Measurements from ENCODE around the gene KSR1. TPM values are rescaled to one million over a fixed set of nuclear protein-coding genes. Genes with fewer than 3 reads are reported as not detected.
A peak's percentile ranks its signal among the peaks of the same experiment; 100 is the strongest.
"Not testable (repeated sequence)": the region's sequence is repeated elsewhere in the genome, so short reads cannot be mapped to it uniquely, and the experiment has no call there.

Gene KSR1
- total RNA-seq, 2 experiments from 2014 or later, result 19.4 to 25.3 TPM

GRCh38 chr17:27635275-27635823 is 179.1 kb downstream of the KSR1 start:
- ATAC-seq (ENCODE audit: poor library complexity) (no peak), DNase-seq (peak in 3 of 14 experiments; percentile 19 to 49 (median 41))
- no peak for TF ChIP-seq CTCF (IDR thresholded peaks at IDR 0.05)
- no peaks in the 10 kb centered on the region for H3K9me3 Mint-ChIP-seq
- ChIA-PET CTCF (no interaction called here), POLR2A (no interaction called here)
- intact Hi-C loops (cut with DNase I, micrococcal nuclease), result no loop called here
- Histone ChIP-seq H3K36me3 (ENCODE audit: insufficient read depth, low read length) (peaks cover 17% of the 10 kb centered on the region), H3K27ac (ENCODE audit: low read depth in 1 of 2, low read length in 2 of 2) (no peak overlapping the region), H3K4me3 (ENCODE audit: low read length) (no peak overlapping the region), H3K9me3 (ENCODE audit: control insufficient read depth in 1 of 2, insufficient read depth in 1 of 2, low read length in 2 of 2) (no peaks in the 10 kb centered on the region), H3K27me3 (ENCODE audit: control insufficient read depth in 1 of 2, insufficient read depth in 2 of 2, low read length in 2 of 2) (no peaks in the 10 kb centered on the region), H3K4me1 (ENCODE audit: insufficient read depth, low read length) (peaks cover 37% of the 10 kb centered on the region)
- H3K27me3 Mint-ChIP-seq, result no peaks in the 10 kb centered on the region
- H3K4me1 Mint-ChIP-seq (ENCODE audit: low read depth), result peaks cover 29% of the 10 kb centered on the region
- no peak overlapping the region for H3K4me3 Mint-ChIP-seq
- peaks cover 21% of the 10 kb centered on the region for H3K36me3 Mint-ChIP-seq (ENCODE audit: low read depth)
- H3K27ac Mint-ChIP-seq, result no peak overlapping the region

GRCh38 chr17:27636005-27636520 is 179.8 kb downstream of the KSR1 start:
- H3K27ac Mint-ChIP-seq; H3K27ac ChIP-seq (ENCODE audit: low read depth in 1 of 2, low read length in 2 of 2); ATAC-seq (ENCODE audit: poor library complexity); DNase-seq; H3K4me3 Mint-ChIP-seq; H3K4me3 ChIP-seq (ENCODE audit: low read length); intact Hi-C loops (cut with DNase I, micrococcal nuclease); H3K9me3 ChIP-seq (ENCODE audit: control insufficient read depth in 1 of 2, insufficient read depth in 1 of 2, low read length in 2 of 2); H3K9me3 Mint-ChIP-seq; CTCF ChIA-PET; H3K27me3 ChIP-seq (ENCODE audit: control insufficient read depth in 1 of 2, insufficient read depth in 2 of 2, low read length in 2 of 2); H3K27me3 Mint-ChIP-seq: not testable (repeated sequence)
- Histone ChIP-seq H3K4me1 (ENCODE audit: insufficient read depth, low read length) (peaks cover 29% of the 10 kb centered on the region), H3K36me3 (ENCODE audit: insufficient read depth, low read length) (peaks cover 21% of the 10 kb centered on the region)
- H3K36me3 Mint-ChIP-seq (ENCODE audit: low read depth), result peaks cover 24% of the 10 kb centered on the region
- POLR2A ChIA-PET, result interaction anchor here (1.3 kb wide), 1 partner anchor 342 kb away, joined by 4 read pairs; the partner anchor contains the start of gene WSB1
- peaks cover 23% of the 10 kb centered on the region for H3K4me1 Mint-ChIP-seq (ENCODE audit: low read depth)

- H3K4me3 Mint-ChIP-seq; CTCF ChIA-PET; ATAC-seq (ENCODE audit: poor library complexity); H3K27me3 Mint-ChIP-seq; H3K9me3 ChIP-seq (ENCODE audit: control insufficient read depth in 1 of 2, insufficient read depth in 1 of 2, low read length in 2 of 2); intact Hi-C loops (cut with DNase I, micrococcal nuclease); H3K27ac ChIP-seq (ENCODE audit: low read depth in 1 of 2, low read length in 2 of 2); H3K27ac Mint-ChIP-seq; H3K9me3 Mint-ChIP-seq; H3K27me3 ChIP-seq (ENCODE audit: control insufficient read depth in 1 of 2, insufficient read depth in 2 of 2, low read length in 2 of 2); POLR2A ChIA-PET; H3K4me3 ChIP-seq (ENCODE audit: low read length); DNase-seq: not testable (repeated sequence)
- Histone ChIP-seq H3K36me3 (ENCODE audit: insufficient read depth, low read length) (peaks cover 22% of the 10 kb centered on the region), H3K4me1 (ENCODE audit: insufficient read depth, low read length) (peaks cover 13% of the 10 kb centered on the region)
- Mint-ChIP-seq H3K36me3 (ENCODE audit: low read depth) (peaks cover 31% of the 10 kb centered on the region), H3K4me1 (ENCODE audit: low read depth) (peaks cover 14% of the 10 kb centered on the region)
Observed at GRCh38 chr17:27637818-27638217, 181.6 kb downstream of the KSR1 start.

- H3K9me3 Mint-ChIP-seq; H3K4me1 ChIP-seq (ENCODE audit: insufficient read depth, low read length); H3K4me3 ChIP-seq (ENCODE audit: low read length); H3K27me3 Mint-ChIP-seq; intact Hi-C loops (cut with DNase I, micrococcal nuclease); POLR2A ChIA-PET; H3K27ac Mint-ChIP-seq; H3K9me3 ChIP-seq (ENCODE audit: control insufficient read depth in 1 of 2, insufficient read depth in 1 of 2, low read length in 2 of 2); DNase-seq; H3K27ac ChIP-seq (ENCODE audit: low read depth in 1 of 2, low read length in 2 of 2); H3K4me3 Mint-ChIP-seq; H3K27me3 ChIP-seq (ENCODE audit: control insufficient read depth in 1 of 2, insufficient read depth in 2 of 2, low read length in 2 of 2); CTCF ChIA-PET; ATAC-seq (ENCODE audit: poor library complexity): not testable (repeated sequence)
- Mint-ChIP-seq H3K4me1 (ENCODE audit: low read depth) (peaks cover 14% of the 10 kb centered on the region), H3K36me3 (ENCODE audit: low read depth) (peaks cover 33% of the 10 kb centered on the region)
- peaks cover 22% of the 10 kb centered on the region for H3K36me3 ChIP-seq (ENCODE audit: insufficient read depth, low read length)
Observed at GRCh38 chr17:27638415-27638914, 182.2 kb downstream of the KSR1 start.
